ENCODE measurements around the gene ANKMY2. TPM values are rescaled to one million over a fixed set of nuclear protein-coding genes. Genes with fewer than 3 reads are reported as not detected.
A peak's percentile ranks its signal among the peaks of the same experiment; 100 is the strongest.

Gene ANKMY2
- total RNA-seq, 1 donor from 2014 or later: 9.2 TPM

- DNase-seq (ENCODE audit: extremely low read depth, low read depth, low spot score): no peak
Measured at GRCh38 chr7:16586081-16586874, 59.3 kb downstream of the ANKMY2 start.

GRCh38 chr7:16585540-16585939 lies 60.0 kb downstream of the ANKMY2 start:
- no peak for DNase-seq (ENCODE audit: extremely low read depth, low read depth, low spot score)

- no peak for DNase-seq (ENCODE audit: extremely low read depth, low read depth, low spot score)
Measured at GRCh38 chr7:16583834-16584233, 61.7 kb downstream of the ANKMY2 start.

GRCh38 chr7:16581286-16581685 lies 64.3 kb downstream of the ANKMY2 start:
- no peak for DNase-seq (ENCODE audit: extremely low read depth, low read depth, low spot score)

- no peak for DNase-seq (ENCODE audit: extremely low read depth, low read depth, low spot score)
Measured at GRCh38 chr7:16579216-16579615, 66.3 kb downstream of the ANKMY2 start.

- DNase-seq (ENCODE audit: extremely low read depth, low read depth, low spot score): no peak
Measured at GRCh38 chr7:16571941-16572340, 73.6 kb downstream of the ANKMY2 start.

- DNase-seq (ENCODE audit: extremely low read depth, low read depth, low spot score): peak; percentile 36
Measured at GRCh38 chr7:16564909-16565426, 80.6 kb downstream of the ANKMY2 start.

DNA sequence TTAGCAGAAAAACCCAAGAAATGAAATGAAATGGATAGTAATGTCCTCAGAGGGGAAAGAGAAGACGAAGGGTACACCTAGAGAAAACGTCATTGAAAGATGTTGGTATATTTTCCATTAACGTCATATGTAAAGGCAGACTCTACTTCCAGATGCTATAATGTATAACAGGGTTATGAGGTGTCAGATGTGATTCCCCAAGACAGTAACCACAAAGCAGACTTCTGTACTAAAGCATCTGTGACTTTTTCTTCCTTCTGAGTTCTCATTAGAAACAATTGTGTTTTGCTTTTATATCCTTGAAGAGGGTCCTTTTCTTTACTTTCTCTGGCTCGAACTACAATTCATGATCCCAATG lies 81.6 kb downstream of the ANKMY2 start:
- DNase-seq (ENCODE audit: extremely low read depth, low read depth, low spot score): no peak

DNA sequence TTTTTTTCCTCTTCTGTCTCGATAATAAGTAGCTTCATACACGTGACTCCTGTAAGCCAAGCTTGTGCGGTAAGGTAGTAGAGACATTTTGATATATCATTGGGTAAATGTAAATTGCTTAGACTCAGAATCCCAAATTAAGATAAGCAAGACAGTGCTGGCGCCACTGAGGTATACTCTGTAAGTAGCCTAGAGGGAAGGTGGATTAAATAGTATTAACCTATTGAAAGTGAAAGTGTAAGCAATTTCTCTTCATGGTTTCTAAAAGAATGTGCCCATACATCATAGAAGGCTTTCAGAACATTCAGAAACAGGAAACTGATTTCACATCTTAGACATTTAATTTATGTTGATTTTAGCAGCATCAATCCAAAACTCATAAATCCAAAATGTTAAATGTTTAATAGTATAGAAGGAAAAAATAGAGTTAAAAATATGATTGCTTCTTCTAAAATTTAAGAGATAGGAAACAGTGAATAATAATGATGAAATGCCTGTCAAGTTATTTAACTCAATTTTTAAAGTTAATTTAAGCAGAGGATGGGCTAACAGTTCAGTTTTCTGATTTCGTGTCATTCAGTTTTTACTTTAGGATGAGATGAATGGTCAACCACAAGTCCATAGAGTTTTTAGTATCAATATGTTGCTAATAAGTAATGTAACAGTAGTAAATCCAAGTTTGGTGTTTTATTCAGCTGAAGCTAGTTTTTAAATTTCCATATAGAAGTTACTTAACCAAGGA lies 82.1 kb downstream of the ANKMY2 start:
- no peak for DNase-seq (ENCODE audit: extremely low read depth, low read depth, low spot score)

- no peak for DNase-seq (ENCODE audit: extremely low read depth, low read depth, low spot score)
Measured at GRCh38 chr7:16562456-16563220, 82.9 kb downstream of the ANKMY2 start.

- DNase-seq (ENCODE audit: extremely low read depth, low read depth, low spot score): no peak
Measured at GRCh38 chr7:16561943-16562342, 83.6 kb downstream of the ANKMY2 start.

GRCh38 chr7:16559497-16560179 lies 85.9 kb downstream of the ANKMY2 start:
- no peak for DNase-seq (ENCODE audit: extremely low read depth, low read depth, low spot score)

- no peak for DNase-seq (ENCODE audit: extremely low read depth, low read depth, low spot score)
Measured at GRCh38 chr7:16558761-16559302, 86.7 kb downstream of the ANKMY2 start.

GRCh38 chr7:16556359-16556758 lies 89.2 kb downstream of the ANKMY2 start:
- no peak for DNase-seq (ENCODE audit: extremely low read depth, low read depth, low spot score)

DNA sequence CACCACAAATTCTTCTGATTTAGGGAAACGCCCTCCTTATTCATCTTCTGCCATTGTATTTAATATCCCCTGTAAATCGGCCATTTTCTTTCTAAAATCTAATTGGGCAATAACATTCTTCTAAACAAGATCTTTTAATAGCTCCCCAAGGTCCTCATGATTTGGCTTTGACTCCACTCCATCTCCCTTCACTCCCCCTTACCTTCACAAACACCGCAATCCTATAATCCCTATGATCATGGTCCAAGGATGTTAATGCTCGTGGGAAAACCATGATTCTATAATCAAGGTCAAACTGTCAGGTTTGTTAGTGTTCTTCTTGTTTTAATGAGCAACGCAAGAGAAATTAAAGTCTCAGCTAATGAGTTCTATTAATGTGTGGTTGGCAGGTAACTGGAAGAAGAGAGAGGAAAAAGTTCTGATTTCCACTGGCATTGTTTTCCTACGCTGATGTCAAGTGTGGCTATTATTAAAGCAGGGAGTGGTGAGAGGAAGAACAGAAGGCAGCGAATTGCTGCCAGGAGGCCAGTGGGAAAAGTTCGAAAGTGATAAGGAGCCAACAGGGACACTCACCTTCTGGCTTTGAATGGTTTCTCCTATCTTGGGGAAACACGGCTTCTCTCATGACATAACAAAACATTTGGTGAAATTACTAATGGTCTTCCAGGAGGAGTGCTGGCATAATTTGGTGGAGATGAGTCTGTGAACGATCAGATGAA lies 90.9 kb downstream of the ANKMY2 start:
- DNase-seq (ENCODE audit: extremely low read depth, low read depth, low spot score): no peak

- DNase-seq (ENCODE audit: extremely low read depth, low read depth, low spot score): no peak
Measured at GRCh38 chr7:16550671-16551070, 94.9 kb downstream of the ANKMY2 start.
